SW480 (cell line): ENCODE results near the gene KLHL11.
"Not testable (repeated sequence)": the region's sequence is repeated elsewhere in the genome, so short reads cannot be mapped to it uniquely, and the experiment has no call there.

ENCODE experiments used
- DNase-seq: peaks from one replicate; pipeline ENCODE4 v3.0.0-alpha.2; 2016; ENCODE audit warnings: low spot score

The KLHL11 gene

GRCh38 chr17:41888332-41888965, 23.2 kb upstream of the KLHL11 start:
- DNase-seq, result no peak

DNA sequence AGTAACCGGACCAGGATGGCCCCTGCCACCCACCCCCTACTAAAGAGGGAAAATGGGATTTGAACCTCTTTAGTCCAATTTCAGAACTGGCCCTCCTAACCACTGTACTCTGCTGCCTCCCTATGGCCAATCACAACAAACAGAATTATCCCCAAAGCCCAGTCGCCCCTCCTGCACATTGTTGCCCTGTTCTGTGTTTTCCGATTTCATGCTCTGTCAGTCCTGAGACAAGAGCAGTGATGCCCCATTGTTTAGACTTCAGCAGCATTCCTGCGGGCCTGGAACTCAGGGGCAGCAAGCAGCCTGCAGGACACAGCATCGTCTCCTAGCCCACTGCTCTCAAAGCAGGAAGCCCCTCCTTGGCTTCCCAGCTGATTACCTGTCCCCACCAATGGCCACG, 20.5 kb upstream of the KLHL11 start:
- DNase-seq, result no peak

DNA sequence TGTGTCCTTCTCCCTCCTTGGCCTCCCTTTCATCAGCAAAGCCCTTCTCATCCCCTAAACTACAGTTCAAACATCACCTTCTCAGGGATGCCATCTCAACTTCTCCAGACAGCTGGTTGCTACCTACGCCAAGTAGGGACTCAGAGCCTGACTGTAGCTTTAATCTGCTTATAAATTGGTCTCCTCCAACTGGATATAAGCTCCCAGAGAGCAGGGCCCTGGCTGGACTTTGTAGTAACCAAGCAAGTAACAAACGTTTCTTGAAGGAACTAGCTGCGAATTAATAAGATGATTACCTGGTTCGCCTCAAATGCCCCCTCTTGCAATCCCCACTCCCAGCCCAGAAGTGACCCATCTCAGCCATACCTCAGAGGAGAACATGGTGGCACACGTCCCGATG, 17.5 kb upstream of the KLHL11 start:
- DNase-seq, result no peak

- no peak for DNase-seq
These were observed 14.9 kb upstream of the KLHL11 start for GRCh38 chr17:41880130-41880529.

GRCh38 chr17:41874293-41874670, 9.1 kb upstream of the KLHL11 start:
- DNase-seq, result not testable (repeated sequence)

DNA sequence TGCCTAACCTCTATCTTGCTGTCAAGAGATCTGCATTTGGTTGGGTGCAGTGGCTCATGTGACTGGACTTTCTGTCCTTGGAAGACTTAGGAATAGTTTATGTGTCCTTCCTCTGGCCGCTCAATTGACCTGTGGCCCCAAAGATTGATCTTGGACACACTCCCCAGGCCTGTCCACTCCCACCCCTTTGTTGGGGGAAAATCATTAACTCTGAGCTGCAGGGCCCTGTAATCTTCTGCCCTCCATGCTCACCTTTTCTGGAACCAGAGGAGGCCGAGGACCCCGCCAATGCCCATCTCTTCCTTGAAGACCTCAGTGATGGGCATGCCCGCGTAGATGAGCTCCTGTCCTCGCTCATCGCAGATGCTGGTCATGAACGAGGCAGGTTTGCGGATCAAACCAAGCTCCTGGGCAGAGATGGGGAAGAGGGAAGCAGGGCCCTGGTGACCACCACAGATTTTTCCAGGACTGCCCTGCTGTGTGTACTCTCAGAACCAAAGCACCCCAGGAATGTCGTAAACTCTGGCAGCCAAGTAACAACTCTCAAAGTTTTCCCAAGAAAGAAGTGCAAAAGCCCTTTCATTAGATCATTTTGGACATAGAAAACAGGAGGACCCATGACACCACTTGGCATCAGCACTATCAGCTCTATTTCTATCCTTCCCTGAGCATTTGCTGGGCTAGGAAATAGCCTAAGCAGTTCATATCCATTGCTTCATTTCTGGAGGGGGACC, 8.5 kb upstream of the KLHL11 start:
- no peak for DNase-seq

DNA sequence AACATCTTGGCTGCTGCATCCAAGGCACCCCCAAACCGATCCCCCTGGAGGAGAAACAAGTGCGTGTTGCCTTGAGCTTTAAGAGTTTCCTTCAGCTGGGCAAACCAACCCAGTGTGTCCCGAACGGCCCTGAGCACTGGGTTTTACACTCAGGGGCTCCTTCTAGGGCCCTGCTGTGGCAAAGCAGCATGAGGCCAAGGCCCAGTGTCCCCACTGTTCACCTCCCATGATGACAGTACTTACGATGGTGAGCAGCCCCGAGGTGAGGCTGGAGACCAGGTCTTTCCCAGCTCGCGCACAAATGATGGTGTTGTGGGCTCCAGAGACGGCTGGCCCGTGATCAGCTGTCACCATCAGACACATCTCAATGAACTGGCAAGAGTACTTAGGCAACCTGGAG, 6.6 kb upstream of the KLHL11 start:
- no peak for DNase-seq

DNA sequence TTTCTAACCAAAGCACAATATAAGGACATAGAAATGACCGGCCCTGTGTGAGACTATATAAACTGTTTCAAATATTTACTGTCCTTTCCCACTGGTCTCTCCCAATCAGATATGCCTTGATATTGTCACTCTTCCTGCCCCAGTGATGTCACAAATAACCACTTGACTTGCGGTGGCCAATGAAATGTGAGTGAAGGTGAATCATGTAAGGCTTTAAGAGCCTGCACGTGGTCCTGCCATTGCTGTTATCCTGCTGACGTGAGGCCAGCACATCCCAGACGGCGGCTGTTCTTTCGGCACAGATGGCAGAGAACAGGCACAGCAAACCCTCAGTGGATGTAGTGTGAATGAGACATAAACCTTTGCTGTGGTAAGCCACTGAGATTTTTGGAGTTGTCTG, 5.4 kb upstream of the KLHL11 start:
- no peak for DNase-seq

- no peak for DNase-seq
These were observed 4.9 kb upstream of the KLHL11 start for GRCh38 chr17:41870097-41870496.

DNA sequence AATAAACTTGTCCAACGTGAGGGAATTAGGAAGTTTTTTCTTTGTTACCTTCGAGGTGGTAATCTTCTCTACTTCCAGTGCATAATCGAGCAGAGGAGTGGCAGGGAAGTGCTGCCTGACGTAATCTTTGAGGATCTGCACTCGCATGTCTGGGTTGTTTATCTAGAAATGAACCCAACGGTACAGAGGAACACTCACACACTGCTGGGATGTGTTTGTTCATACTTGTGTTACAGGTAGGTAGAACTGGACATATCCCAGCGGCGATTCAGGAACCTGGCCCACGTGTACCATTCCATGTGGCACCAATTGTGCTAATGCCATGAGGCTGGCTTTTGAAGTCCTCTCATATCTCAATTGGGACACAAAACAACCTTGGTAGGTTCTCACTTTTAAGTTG, 4.2 kb upstream of the KLHL11 start:
- no peak for DNase-seq

- DNase-seq, result no peak
These were observed 3.3 kb upstream of the KLHL11 start for GRCh38 chr17:41868568-41868967.

DNA sequence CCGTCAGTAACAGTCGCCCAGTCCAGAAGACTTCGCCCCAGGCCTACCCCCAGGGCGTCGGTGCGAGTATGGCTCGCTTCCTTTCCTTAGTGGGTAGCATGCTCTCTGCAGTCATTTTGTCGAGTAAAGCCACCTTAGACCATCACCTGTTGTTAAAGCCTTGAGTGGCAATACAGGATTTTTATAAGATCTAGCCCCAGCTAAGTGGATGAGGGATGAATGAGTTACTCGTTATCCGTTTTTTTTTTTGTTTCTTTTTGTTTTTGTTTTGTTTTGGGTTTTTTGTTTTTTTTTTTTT, 322 bp upstream of the KLHL11 start:
- DNase-seq, result no peak

DNA sequence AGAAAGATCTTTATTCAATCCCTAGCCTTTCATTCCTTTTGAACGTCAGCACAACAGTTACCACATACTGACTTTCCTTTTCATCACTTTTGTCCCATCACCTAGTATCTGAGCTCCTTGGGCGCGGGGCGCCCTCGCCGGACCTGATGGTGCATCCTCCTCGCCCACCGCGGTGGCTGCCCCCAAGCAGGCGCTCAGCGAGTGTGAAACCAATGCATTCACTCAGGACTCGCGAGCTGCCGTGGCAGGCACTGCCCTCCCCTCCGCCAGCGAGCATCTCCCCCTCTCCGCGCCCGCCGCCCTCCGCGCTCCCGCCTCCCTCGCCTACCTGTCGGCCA, 756 bp downstream of the KLHL11 start:
- DNase-seq, result peak; percentile 47

DNA sequence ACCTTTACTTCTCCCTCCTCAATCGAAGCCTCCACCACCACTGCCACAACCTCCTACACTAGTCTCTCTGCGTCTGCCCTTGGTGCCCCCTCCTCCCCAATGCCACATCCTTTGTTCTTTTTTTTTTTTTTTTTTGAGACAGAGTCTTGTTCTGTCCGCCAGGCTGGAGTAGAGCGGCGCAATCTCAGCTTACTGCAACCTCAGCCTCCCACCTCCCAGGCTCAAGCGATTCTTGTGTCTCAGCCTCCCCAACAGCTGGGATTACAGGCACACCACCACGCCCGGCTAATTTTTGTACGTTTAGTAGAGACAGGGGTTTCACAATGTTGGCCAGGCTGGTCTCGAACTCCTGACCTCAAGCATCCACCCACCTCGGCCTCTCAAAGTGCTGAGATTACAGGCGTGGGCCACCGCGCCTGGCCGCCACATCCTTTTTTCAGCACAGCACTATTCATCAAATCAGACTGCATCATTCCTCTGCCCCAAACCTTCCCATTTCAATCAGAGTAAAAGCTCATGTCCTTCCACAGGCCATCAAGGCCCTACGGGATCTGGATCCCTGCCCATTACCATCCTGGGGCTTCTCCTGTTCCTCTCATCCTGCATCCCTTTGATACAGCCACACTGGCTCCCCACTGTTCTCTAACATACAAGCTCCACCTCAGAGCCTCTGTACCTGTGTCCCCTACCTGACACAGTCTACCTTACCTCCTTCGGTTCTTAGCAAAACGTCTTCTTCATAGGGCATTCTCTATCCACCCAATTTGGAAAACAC, 2.0 kb downstream of the KLHL11 start:
- DNase-seq, result no peak

- no peak for DNase-seq
These were observed 4.8 kb downstream of the KLHL11 start for GRCh38 chr17:41860254-41860931.

GRCh38 chr17:41851382-41851781, 13.8 kb downstream of the KLHL11 start:
- not testable (repeated sequence) for DNase-seq

DNA sequence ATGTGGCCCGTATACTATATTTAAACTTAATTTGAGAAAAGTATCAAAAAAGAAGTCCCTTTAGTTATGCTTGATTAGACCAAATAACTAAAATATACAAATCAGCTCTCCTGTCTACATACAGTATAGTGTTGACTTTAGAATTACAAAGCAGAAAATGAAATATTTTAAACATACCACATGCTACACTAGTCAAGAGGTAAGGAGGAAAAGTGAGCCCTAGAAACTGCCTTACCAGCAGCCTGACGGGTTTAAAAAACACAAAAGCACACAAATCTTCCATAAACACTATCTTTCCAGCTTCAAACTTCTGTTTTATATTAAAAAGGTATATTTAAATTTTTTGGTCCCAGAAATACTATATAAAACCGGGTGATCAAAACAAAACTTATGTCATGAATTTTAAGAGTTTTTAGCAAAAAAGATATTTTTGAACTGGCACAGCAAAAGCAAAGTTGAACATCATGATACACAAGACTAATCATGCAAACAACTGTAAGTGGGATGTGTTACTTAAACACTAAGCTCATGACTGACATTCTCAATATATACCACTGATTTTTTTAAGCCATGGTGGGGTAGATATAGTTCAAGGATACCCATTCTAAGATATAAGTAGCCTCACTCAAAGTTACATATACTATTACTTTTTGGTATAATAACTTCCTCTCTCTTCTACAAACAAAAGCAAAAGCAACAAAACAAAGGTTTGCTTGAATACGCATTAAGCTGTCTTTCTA, 15.8 kb downstream of the KLHL11 start:
- no peak for DNase-seq

DNA sequence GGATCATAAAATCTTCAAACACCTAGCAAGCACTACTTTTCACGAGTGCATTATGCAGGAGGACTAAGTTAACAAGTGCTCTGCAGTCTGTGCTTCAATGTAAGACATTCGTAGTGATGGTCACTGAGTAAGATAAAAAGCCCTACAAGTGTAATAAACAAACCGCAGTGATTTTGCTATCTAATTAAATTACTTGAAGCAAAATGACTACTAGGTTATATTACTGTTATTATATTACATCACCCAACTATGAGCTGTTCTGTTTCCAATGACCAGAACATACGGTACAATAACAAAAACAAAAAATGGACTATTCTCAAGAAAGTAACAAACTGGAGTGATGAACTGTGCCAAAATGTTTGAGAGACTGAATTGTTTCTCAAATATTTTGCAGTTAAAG, 16.4 kb downstream of the KLHL11 start:
- no peak for DNase-seq

DNA sequence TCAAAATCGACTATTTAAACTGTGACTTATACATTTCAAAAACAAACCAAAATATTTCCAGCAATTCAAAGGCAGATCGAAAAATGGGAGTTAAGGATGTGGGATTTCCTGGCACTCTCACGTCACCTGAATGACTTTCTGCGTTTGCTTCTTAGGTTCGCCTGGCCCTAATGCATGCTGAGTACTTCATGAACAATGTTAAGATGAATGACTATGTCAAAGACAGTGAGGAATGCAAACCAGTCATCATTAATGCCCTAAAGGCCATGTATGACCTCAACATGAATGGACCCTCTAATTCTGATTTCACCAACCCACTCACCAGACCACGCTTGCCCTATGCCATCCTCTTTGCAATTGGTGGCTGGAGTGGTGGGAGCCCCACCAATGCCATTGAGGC, 20.3 kb downstream of the KLHL11 start:
- DNase-seq, result no peak

GRCh38 chr17:41840781-41841180, 24.4 kb downstream of the KLHL11 start:
- DNase-seq, result not testable (repeated sequence)

DNA sequence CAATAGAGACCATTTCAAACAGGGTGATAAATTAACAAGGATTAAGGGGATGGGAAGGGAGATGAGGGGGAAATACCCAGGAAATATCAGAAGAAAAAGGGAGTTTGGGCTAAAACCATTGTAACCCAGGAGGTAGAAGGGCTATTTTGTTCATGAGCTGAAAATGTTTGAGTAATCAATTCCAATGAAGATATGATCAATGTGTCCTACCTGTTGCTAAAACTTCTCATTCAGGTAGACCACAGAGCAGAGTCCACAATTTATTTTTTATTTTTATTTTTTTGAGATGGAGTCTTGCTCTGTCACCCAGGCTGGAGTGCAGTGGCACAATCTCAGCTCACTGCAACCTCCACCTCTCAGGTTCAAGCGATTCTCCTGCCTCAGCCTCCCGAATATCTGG, 25.8 kb downstream of the KLHL11 start:
- DNase-seq, result not testable (repeated sequence)
